Measurements from ENCODE around the gene ZNF503. TPM values are rescaled to one million over a fixed set of nuclear protein-coding genes. Genes with fewer than 3 reads are reported as not detected.

ZNF503 gene
- total and polyA plus RNA-seq, 4 donors: 6.4 to 32.2 (median 20.6) TPM

DNA sequence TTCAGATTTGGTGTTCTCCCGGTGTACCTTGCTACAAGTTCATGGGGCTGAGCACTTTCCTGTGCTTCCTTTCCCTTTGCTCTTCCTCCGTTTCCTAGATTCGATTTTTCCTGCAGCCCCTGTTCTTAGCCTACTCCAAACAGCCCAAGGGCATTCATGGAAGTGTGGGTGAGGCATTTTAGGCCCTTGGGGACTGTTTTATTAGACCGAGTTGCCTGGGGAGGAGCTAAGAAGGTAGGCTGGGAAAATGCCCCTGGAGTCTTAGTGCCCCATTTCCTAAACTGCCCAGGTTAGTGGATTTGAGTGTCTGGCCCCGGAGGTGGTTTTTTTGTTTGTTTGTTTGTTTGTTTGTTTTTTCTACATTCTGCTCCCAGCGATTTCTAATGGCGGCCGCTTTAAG lies 31.7 kb upstream of the ZNF503 start:
- 88% methylated on average over 1 of the region's 8 CpGs for WGBS (ENCODE audit: insufficient coverage)
- no peak for DNase-seq (ENCODE audit: low read depth in 4 of 6, low spot score in 6 of 6)
- H3K4me3 ChIP-seq (ENCODE audit: low read depth, low read length): no peak overlapping the region
- H3K4me1 ChIP-seq (ENCODE audit: control insufficient read depth, insufficient read depth, low read length): peaks cover 18% of the 10 kb centered on the region
- no peaks in the 10 kb centered on the region for H3K9me3 ChIP-seq (ENCODE audit: control insufficient read depth, insufficient read depth, low read length)
- peaks cover 26% of the 10 kb centered on the region for H3K27me3 ChIP-seq (ENCODE audit: control insufficient read depth, insufficient read depth, low read length)
- H3K36me3 ChIP-seq (ENCODE audit: control insufficient read depth, insufficient read depth, low read length): no peaks in the 10 kb centered on the region
- no peak overlapping the region for H3K27ac ChIP-seq (ENCODE audit: low read depth, low read length)

DNA sequence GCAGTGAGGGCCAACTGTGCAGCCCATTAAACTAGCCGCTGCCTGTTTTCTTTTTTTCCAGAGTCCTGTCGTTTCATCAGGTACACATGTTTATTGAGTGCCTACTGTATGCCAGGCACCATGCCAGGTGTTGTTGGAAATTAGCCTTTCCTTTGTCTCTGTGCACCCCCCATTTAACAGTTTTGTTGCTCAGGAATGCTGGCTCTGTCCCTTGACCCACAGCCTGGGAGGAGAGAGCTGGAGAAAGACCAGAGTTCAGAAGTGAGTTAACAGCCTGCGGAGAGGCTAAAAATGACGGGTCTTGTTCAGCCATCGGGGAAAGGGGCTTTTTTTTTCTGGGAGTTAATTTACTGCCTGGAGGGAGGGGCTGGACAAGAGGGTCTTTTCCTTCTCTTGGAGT lies 31.2 kb upstream of the ZNF503 start:
- WGBS (ENCODE audit: insufficient coverage): 80% methylated on average over 1 of the region's 5 CpGs
- H3K36me3 ChIP-seq (ENCODE audit: control insufficient read depth, insufficient read depth, low read length): no peaks in the 10 kb centered on the region
- peaks cover 26% of the 10 kb centered on the region for H3K27me3 ChIP-seq (ENCODE audit: control insufficient read depth, insufficient read depth, low read length)
- DNase-seq (ENCODE audit: low read depth in 4 of 6, low spot score in 6 of 6): no peak
- H3K27ac ChIP-seq (ENCODE audit: low read depth, low read length): no peak overlapping the region
- H3K4me1 ChIP-seq (ENCODE audit: control insufficient read depth, insufficient read depth, low read length): peaks cover 19% of the 10 kb centered on the region
- no peak overlapping the region for H3K4me3 ChIP-seq (ENCODE audit: low read depth, low read length)
- H3K9me3 ChIP-seq (ENCODE audit: control insufficient read depth, insufficient read depth, low read length): no peaks in the 10 kb centered on the region

DNA sequence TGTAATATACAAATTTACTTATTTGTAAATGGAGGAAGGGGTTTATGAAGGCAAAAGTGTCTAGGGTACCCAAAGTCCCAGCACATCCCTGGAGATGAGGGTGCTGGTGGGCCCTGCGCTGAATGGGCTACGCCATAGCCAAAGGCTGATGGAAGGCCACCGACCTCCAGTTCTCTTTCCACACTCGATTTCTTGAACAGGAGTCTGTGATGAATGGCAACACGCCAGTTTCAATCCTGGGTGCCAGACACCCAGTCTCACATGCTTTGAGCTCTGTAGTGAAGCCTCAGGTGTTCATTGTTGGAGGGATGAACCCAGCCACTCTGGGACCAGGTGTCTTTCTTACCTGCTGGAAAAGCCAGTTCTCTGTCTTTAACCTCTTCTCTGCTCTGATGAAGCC lies 30.6 kb upstream of the ZNF503 start:
- WGBS (ENCODE audit: insufficient coverage): 72% methylated on average over 4 of the region's 5 CpGs
- H3K9me3 ChIP-seq (ENCODE audit: control insufficient read depth, insufficient read depth, low read length): no peaks in the 10 kb centered on the region
- DNase-seq (ENCODE audit: low read depth in 4 of 6, low spot score in 6 of 6): no peak
- peaks cover 20% of the 10 kb centered on the region for H3K4me1 ChIP-seq (ENCODE audit: control insufficient read depth, insufficient read depth, low read length)
- H3K4me3 ChIP-seq (ENCODE audit: low read depth, low read length): peak overlapping the region; percentile 52
- peaks cover 26% of the 10 kb centered on the region for H3K27me3 ChIP-seq (ENCODE audit: control insufficient read depth, insufficient read depth, low read length)
- H3K36me3 ChIP-seq (ENCODE audit: control insufficient read depth, insufficient read depth, low read length): no peaks in the 10 kb centered on the region
- H3K27ac ChIP-seq (ENCODE audit: low read depth, low read length): no peak overlapping the region

DNA sequence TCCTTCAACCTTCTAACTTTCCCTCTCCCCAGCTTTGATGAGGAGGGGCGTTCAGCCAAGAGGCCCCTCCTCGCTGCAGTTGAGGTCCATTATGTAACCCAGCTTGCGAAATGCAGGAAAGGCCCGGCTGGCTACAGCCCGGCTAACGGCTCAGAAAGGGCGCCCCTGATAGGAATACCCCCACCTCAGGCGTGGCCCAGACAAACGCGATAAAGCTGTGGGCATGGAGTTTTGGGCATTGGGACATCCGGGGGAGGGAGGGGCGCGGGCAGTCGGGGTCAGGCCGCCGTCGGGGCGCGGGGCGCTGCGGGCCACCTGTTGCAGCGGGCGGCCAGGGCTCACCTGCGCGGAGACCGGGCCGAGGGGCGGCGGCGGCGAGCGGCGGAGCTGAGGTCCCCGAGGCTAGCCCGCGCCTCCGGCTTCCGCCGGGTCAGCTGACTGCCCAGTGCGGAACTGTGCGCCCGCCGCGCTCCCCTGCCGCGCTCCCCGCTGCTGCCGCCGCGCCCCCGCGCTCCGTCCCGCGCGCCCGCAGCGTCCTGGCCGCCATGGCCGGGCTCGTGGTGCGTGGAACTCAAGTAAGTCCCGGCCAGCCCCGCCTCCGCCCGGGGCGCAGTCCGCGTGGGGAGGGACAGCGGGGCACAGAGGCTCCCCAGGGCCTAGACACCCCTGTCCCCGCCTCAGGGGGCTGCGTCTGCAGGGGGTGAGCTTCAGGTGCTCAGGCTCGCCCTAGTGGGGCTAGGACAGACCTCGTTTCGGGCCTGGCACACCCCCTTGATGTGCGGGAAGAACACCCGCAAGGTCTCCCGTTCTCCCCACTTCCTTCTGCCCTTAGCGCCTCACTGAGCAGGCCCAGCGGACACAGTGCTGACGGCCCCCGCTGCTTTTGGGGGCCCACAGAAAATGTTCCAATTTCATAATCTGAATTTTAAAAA lies 29.9 kb upstream of the ZNF503 start, which contains the start of gene LRMDA:
LRMDA (plus strand) TSS at position 445 of the 932 bp plus-strand sequence.
- WGBS (ENCODE audit: insufficient coverage): 9% methylated on average over 78 of the region's 82 CpGs
- H3K4me1 ChIP-seq (ENCODE audit: control insufficient read depth, insufficient read depth, low read length): peaks cover 20% of the 10 kb centered on the region
- peak within 1 kb of the TSS; percentile 52 for H3K4me3 ChIP-seq (ENCODE audit: low read depth, low read length)
- no peaks in the 10 kb centered on the region for H3K36me3 ChIP-seq (ENCODE audit: control insufficient read depth, insufficient read depth, low read length)
- no peaks in the 10 kb centered on the region for H3K9me3 ChIP-seq (ENCODE audit: control insufficient read depth, insufficient read depth, low read length)
- peak within 1 kb of the TSS; percentile 42 for H3K27ac ChIP-seq (ENCODE audit: low read depth, low read length)
- H3K27me3 ChIP-seq (ENCODE audit: control insufficient read depth, insufficient read depth, low read length): peaks cover 26% of the 10 kb centered on the region
- DNase-seq (ENCODE audit: low read depth in 4 of 6, low spot score in 6 of 6): peak in 1 of 6 donors; percentile 25

DNA sequence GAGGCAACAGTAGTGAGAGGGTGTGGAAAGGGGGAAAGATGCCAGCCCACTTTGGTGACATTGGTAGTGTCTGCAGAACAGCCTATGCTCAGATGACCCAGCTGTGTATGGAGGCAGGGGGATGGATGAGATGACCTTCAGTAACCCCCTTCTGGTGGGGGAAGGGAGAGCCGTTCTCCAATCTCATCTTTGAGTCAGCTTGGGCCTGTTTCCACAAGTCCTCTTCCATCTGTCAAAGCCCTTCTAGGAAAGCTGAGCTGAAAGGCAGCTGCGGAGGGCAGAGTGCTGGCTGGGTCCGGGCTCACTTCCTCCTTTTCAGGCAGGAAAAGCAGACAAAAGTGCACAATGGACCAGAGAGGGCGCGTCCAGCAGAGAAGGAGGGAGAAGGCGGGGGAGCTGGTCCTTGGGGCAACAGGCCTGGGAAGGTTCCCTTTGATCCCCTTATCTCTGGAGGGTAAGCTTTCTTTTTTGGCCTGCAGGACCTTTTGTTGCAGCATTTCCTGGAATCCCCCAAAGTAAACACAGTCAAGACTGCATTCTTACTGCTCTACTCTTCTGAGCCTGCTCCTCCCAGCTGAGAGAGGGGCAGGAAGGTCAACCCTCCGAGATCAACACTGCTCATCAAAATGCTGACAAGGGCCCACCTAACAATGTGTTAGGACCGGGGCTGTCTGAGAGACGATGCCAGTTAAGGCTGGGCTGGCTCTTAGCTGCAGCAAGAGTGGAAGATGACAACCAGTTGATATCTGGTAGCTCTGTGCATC lies 28.6 kb upstream of the ZNF503 start:
- H3K4me3 ChIP-seq (ENCODE audit: low read depth, low read length): no peak overlapping the region
- no peak for DNase-seq (ENCODE audit: low read depth in 4 of 6, low spot score in 6 of 6)
- no peak overlapping the region for H3K27ac ChIP-seq (ENCODE audit: low read depth, low read length)
- H3K4me1 ChIP-seq (ENCODE audit: control insufficient read depth, insufficient read depth, low read length): peaks cover 20% of the 10 kb centered on the region
- 63% methylated on average over 9 of the region's 9 CpGs for WGBS (ENCODE audit: insufficient coverage)
- no peaks in the 10 kb centered on the region for H3K9me3 ChIP-seq (ENCODE audit: control insufficient read depth, insufficient read depth, low read length)
- H3K27me3 ChIP-seq (ENCODE audit: control insufficient read depth, insufficient read depth, low read length): peaks cover 26% of the 10 kb centered on the region
- H3K36me3 ChIP-seq (ENCODE audit: control insufficient read depth, insufficient read depth, low read length): no peaks in the 10 kb centered on the region

DNA sequence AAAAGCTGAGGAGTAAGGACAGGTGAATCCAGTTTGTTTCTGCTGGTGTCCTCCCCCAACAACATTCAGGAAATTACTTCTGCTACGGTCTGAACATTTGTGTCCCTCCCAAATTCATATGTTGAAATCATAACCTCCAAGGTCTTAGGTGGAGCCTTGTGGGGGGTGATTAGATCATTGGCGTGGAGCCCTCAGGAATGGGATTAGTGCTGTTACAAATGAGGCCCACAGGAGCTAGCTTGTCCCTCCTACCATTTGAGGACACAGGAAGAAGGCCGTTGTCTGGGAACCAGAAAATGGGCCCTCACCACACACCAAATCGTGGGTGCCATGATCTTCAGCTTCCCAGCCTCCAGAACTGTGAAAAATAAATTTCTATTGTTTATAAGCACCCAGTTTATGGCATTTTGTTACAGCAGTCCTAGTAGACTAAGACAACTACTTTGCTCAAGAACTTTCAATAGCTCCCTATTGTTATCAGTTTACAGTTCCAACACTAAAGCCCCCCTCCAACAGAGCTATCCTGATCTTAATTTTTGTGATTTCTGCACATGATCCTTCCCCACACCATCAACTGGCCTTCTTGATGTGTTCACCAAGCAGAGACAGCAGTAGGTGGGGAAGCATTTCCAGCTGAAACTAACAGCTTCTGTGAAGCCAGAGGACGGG lies 27.7 kb upstream of the ZNF503 start:
- H3K4me1 ChIP-seq (ENCODE audit: control insufficient read depth, insufficient read depth, low read length): peaks cover 20% of the 10 kb centered on the region
- no peaks in the 10 kb centered on the region for H3K9me3 ChIP-seq (ENCODE audit: control insufficient read depth, insufficient read depth, low read length)
- no peak for DNase-seq (ENCODE audit: low read depth in 4 of 6, low spot score in 6 of 6)
- peaks cover 26% of the 10 kb centered on the region for H3K27me3 ChIP-seq (ENCODE audit: control insufficient read depth, insufficient read depth, low read length)
- H3K36me3 ChIP-seq (ENCODE audit: control insufficient read depth, insufficient read depth, low read length): no peaks in the 10 kb centered on the region
- H3K4me3 ChIP-seq (ENCODE audit: low read depth, low read length): no peak overlapping the region
- 100% methylated on average over 1 of the region's 5 CpGs for WGBS (ENCODE audit: insufficient coverage)
- no peak overlapping the region for H3K27ac ChIP-seq (ENCODE audit: low read depth, low read length)

DNA sequence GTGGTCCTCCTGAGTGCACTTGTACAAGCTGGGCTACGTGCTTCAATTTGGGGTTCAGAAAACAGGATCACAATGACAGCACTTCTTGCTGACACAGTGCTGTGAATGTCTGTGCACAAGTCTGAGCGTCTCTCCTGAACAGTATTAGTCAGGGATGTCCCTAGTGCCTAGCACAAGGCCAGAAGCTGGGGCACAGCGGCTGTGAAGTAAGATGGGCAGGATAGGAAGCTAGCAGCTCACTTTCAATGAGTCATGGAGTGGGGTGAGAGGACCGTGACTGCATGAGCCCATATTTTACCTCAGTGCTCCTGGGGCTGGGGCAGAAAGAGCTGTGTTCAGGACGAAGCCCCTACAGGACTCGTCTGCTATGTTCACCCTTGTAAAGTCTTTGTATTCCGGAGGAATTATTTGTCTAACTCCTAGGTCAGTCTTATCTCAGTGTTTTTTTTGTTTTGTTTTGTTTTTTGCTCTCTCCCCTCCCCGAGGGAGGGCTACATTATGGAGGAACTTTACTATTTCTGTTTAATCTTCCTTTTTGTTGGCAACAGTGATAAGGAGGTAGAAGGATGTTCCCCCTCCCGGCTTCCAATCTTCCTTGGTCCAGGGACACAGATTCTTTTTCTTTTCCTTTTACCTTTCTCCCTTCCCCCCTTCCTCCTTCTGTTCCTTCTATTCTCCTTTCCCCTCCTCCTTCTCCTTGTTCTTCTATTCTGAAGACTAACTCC lies 27.0 kb upstream of the ZNF503 start:
- H3K27ac ChIP-seq (ENCODE audit: low read depth, low read length): no peak overlapping the region
- DNase-seq (ENCODE audit: low read depth in 4 of 6, low spot score in 6 of 6): no peak

DNA sequence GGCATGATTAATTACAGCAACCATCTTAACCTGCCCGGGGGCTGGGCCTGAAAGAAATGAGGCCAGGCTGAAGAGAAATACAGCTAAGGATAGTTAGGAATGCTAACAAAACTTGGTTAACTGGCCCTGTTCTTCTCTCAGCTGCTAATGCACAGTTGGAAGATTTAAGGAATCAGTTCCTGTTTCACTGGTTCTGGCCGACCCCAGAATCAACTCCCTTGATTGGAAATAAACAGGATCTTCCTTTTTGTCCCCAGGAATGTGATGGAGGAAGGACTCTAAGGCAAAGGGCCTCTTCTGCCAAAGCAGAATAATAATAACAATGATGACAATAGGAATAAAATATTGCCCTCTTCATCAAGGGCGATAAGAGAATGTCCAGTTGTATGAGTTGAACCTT lies 26.4 kb upstream of the ZNF503 start:
- no peaks in the 10 kb centered on the region for H3K36me3 ChIP-seq (ENCODE audit: control insufficient read depth, insufficient read depth, low read length)
- H3K27ac ChIP-seq (ENCODE audit: low read depth, low read length): no peak overlapping the region
- H3K27me3 ChIP-seq (ENCODE audit: control insufficient read depth, insufficient read depth, low read length): peaks cover 21% of the 10 kb centered on the region
- no peak overlapping the region for H3K4me3 ChIP-seq (ENCODE audit: low read depth, low read length)
- H3K9me3 ChIP-seq (ENCODE audit: control insufficient read depth, insufficient read depth, low read length): no peaks in the 10 kb centered on the region
- DNase-seq (ENCODE audit: low read depth in 4 of 6, low spot score in 6 of 6): no peak
- peaks cover 20% of the 10 kb centered on the region for H3K4me1 ChIP-seq (ENCODE audit: control insufficient read depth, insufficient read depth, low read length)
- WGBS (ENCODE audit: insufficient coverage): 49% methylated on average over 2 of the region's 3 CpGs

More for the DNA sequence above, 27.0 kb upstream of the ZNF503 start:
- Histone ChIP-seq H3K36me3 (ENCODE audit: control insufficient read depth, insufficient read depth, low read length) (no peaks in the 10 kb centered on the region), H3K9me3 (ENCODE audit: control insufficient read depth, insufficient read depth, low read length) (no peaks in the 10 kb centered on the region), H3K4me3 (ENCODE audit: low read depth, low read length) (no peak overlapping the region), H3K27me3 (ENCODE audit: control insufficient read depth, insufficient read depth, low read length) (peaks cover 26% of the 10 kb centered on the region), H3K4me1 (ENCODE audit: control insufficient read depth, insufficient read depth, low read length) (peaks cover 20% of the 10 kb centered on the region)
- 86% methylated on average over 3 of the region's 9 CpGs for WGBS (ENCODE audit: insufficient coverage)

DNA sequence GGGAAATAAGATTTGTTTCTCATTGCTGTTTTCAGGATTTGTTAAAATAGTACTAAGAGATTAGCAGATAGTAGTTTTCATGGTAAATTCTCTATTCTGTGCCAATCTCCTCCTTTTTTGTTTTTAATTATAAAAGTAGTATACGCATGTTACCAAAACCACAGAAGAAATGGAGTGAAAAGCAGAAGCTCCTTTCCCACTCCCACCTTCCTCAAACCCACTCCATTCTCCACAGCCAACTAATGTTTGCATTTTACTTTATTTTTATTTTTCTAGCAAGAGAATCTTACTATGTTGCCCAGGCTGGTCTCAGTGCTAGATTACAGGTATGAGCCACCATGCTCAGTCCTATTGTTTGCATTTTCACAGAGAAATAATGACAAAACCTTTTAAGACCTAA lies 25.3 kb upstream of the ZNF503 start:
- no peak for DNase-seq (ENCODE audit: low read depth in 4 of 6, low spot score in 6 of 6)
- H3K36me3 ChIP-seq (ENCODE audit: control insufficient read depth, insufficient read depth, low read length): no peaks in the 10 kb centered on the region
- no CpG with 5 or more reads among the region's 1 CpG for WGBS (ENCODE audit: insufficient coverage)
- peaks cover 15% of the 10 kb centered on the region for H3K27me3 ChIP-seq (ENCODE audit: control insufficient read depth, insufficient read depth, low read length)
- H3K4me1 ChIP-seq (ENCODE audit: control insufficient read depth, insufficient read depth, low read length): peaks cover 17% of the 10 kb centered on the region
- H3K4me3 ChIP-seq (ENCODE audit: low read depth, low read length): no peak overlapping the region
- no peak overlapping the region for H3K27ac ChIP-seq (ENCODE audit: low read depth, low read length)
- H3K9me3 ChIP-seq (ENCODE audit: control insufficient read depth, insufficient read depth, low read length): no peaks in the 10 kb centered on the region
